HG03354 (cell line): ENCODE results near the gene APBB2.
"Not testable (repeated sequence)": the region's sequence is repeated elsewhere in the genome, so short reads cannot be mapped to it uniquely, and the experiment has no call there.

Experiments used
- ATAC-seq: cut with Tn5 transposase; IDR thresholded peaks from one replicate; pipeline ENCODE4 v1.9.1; 2021; ENCODE audit warnings: mild to moderate bottlenecking; ENCODE audit not compliant: unreplicated experiment, poor library complexity, severe bottlenecking

APBB2 gene

DNA sequence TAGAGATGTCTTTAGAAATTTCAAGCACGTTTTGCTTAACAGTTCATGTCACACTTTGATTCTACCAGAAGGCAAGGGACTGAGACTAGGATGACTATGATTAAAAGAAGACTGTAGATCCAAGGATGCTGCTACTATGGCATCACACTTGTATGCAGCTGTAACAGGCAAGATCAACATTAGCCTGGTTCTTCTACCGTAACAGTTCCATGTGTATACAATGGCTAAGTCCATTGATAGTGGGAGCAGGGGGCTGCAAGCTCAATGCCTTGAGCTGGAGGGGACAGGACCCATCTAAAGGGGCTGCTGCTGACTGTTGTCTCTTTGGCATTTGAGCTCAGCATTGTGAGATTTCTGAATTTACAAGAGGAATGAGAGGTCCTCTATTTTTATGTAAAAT, 212.0 kb downstream of the APBB2 start:
- ATAC-seq: no peak

GRCh38 chr4:41000356-41000755, 214.0 kb downstream of the APBB2 start:
- ATAC-seq: no peak

- no peak for ATAC-seq
Observed at GRCh38 chr4:40998675-40999358, 215.5 kb downstream of the APBB2 start.

GRCh38 chr4:40995850-40996249, 218.5 kb downstream of the APBB2 start:
- no peak for ATAC-seq

DNA sequence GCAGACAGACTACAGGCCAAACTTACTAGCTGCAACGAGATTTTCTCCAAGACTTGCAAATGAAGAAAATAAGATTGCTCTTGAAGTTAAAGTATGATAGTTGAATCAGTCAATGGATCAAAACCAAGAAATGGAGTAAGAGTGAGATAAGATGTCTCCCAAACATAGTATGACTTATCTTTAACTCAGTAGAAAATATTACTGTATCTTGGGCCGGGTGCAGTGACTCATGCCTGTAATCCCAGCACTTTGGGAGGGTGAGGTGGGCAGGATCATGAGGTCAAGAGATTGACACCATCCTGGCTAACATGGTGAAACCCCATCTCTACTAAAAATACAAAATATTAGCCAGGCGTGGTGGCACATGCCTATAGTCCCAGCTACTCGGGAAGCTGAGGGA, 220.0 kb downstream of the APBB2 start:
- ATAC-seq: not testable (repeated sequence)

DNA sequence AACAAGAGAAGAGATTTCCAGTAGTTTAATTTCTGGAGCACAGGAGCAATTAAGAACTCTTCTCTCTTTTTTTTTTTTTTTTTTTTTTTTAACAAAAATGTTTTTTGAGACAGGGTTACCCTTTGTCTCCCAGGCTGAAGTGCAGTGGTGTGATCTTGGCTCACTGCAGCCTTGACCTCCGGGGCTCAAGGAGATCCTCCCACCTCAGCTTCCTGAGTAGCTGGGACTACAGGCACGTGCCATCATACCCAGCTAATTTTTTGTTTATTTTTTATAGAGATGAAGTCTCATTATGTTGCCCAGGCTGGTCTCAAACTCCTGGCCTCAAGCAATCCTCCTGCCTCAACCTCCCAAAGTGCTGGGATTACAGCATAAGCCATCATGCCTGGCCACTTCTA, 221.0 kb downstream of the APBB2 start:
- ATAC-seq: not testable (repeated sequence)

DNA sequence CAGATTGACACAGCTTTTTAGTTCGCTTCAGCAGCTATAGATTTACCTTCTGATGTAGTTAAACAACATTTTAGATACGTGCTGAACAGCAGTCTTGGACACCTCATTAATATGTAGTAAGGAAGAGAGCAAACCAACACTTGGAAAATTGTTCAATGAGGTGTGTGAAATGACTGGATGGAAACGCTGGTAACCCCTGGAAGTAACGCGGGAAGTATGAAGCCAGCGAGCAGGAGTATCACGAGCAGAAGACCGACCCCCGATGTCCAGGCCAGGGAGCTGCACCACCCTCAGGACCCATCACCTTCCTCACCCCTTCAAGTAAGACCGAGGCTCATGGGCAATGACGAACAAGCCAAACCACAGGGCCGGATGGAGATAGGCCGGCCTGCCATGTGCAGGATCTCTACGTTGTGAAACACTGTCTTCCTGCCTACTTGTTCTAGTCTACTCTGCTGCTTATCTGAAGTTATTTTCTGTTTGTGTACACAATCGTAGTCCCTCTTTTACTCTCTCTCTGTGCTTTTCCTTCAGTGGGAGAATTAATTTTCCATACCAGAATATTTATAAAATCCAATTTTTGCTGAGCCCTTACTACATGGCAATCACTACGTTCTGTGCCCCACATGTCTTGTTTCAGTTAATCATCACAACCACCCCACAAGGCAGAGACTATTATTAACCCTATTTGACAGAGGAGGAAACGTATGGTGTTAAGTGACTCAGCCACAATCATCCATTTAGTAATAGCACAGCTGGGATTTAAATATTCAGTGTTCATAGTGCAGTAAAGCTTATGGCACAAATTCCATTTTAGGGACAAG, 221.7 kb downstream of the APBB2 start:
- peak; percentile 78 for ATAC-seq

GRCh38 chr4:40991908-40992307, 222.4 kb downstream of the APBB2 start:
- ATAC-seq: peak; percentile 62

- peak; percentile 19 for ATAC-seq
Observed at GRCh38 chr4:40990899-40991265, 223.5 kb downstream of the APBB2 start.

DNA sequence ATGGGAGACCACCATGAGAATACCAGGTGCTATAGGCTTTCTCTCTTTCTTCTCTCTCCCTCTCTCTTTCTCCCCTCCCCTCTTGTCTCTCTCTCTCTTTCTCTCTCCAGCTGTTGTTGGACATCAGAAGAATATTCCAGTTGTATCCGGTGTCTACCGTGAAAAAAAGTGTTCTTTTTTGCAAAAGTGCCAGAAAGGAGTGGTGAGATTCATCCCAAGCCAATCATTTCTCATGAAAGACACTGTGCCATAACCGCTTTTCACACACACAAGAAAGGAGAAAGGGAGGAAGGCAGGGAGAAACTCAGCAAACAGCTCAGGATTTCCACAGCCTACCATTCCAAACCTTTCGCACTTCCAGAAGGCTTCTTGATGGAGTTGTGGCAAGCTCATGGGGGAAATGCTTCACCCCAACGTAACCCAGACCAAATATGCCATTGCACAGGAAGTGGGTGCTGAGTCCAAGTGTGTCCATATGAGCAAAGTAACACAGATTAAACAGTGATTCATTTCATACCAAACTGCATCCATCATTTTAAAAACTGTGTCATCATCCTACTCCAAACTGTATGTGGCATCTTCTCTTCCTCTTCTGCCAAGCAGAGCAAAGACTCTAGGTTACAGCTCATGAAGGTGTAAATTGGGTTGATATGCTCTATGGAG, 224.0 kb downstream of the APBB2 start:
- ATAC-seq: peak; percentile 34

- ATAC-seq: no peak
Observed at GRCh38 chr4:40987151-40987550, 227.2 kb downstream of the APBB2 start.

DNA sequence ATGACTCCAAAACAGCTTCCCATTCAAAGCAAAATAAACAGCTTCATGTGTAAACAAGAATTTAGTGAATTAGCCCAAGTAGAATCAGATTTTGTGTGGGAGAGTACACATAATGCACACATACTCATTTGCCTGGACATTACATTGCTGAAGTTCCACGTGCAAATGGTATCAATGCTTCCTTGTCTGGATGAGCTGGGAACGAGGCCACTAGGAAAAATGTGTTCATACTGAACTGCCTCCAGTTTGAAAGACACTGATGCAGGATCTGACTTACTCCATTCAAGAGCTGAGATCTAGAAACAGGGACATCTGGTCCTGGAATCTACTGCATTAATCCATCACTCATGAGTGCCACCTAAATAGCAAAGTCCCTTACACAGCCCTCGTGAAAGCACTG, 228.0 kb downstream of the APBB2 start:
- no peak for ATAC-seq

GRCh38 chr4:40984051-40984450, 230.3 kb downstream of the APBB2 start:
- no peak for ATAC-seq

GRCh38 chr4:40980318-40980883, 233.9 kb downstream of the APBB2 start:
- peak; percentile 67 for ATAC-seq

DNA sequence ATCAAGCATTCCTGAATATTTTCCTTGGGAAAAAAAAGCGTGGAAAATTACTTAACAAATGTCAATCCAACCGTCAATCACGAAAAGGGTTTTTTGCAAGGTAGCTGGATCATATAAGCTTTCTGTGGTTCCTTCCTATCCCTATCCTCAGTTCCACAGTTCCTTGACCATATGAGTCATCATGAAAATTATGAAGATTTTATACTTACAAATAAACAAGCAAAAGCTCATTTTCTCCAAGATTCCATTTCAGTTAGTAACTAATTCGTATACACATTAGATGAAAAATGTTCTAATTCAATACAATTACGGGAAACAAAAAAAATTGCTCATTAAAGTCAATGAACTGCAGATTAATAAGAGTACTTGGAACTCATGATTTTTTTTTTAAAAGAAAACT, 235.8 kb downstream of the APBB2 start:
- no peak for ATAC-seq

DNA sequence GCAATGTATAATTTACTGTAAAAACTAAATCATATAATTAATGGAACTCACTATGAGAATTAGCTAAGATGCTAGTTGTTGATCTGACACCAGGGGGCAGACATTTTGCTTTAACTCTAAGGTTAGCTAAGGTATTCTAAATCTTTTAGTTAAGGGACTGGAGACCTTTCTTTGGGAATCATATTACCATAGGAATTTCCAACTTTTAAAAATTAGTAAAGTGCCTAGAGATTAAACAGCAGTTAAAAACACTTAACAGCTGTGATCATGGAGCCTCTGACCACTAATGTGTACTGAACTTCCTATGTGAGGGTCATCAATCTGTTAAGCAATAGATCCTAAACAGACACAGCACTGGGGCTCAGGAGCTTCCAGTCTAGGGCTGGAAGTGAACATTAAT, 238.0 kb downstream of the APBB2 start:
- no peak for ATAC-seq

DNA sequence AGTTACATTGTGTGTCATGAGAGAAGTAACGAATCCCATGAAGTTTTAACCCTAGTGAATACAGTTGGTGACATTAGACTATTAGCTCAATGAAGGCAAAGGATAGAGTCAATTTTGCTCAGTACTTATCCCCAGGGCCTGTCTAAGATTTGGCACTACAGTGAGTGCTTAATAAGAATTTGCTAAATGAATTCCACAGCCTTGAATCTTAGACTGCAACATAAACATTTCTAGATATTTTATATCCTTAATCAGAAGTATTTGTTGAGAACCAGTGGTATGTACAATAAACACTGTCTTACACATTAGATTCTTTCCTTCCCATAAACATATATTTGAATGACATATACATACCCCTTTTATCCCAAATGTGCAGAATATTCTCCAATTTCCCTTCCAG, 241.6 kb downstream of the APBB2 start:
- ATAC-seq: no peak

- no peak for ATAC-seq
Observed at GRCh38 chr4:40971338-40971737, 243.0 kb downstream of the APBB2 start.

DNA sequence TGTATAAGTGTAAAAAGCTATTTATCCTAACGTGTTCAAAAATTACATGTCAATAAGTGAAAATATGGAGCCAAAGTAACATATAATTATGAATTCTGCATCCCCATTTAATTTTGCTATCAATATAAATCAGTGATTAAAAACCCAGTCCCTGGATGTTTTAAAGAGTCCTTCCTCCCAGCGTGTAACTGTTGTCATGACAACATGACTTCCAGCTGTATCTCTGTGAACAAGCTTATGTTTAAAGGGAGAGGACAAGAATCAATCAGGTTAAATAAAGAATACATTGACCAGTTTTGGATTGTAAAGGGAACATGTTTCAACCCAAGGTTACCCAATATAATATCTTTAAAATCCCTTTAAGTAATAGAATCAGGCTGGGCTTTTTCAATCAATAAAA, 244.8 kb downstream of the APBB2 start:
- ATAC-seq: no peak

DNA sequence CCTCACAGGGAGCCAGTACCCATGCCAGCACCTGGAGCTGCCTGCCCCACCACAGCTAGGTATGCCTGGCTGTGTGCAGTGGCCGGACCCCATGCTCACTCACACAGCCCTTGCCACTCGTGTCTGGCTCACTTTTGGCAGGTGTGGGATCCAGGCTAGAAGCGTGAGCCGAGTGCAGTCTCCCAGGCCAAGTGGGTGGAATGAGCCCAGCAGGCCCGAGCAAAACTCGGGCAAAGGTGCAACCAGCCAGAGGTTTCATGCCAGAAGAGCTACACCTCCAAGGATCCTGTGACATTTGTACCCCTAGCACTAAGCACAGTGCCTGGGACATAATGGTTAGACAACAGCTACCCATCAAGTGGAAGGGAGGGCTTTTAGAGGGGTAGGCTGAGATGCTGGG, 246.8 kb downstream of the APBB2 start:
- ATAC-seq: no peak

DNA sequence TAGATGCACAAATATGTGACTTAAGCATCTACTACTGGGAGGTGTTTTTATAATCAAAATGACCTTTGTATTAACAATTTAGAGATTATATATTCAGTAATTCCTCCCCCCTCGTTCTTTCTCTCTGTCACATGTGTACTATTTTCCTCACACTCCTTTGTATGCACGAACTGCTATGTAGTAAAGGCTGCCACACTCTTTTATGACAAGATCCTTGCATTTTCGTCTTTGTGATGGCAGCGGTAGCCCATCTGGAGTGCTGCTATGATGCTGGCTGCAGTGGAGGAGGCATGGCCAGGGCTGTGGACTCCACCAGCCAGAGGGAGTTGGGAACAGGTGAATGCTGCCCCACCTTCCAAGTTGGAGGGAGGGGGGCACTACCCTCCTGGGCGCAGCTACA, 248.3 kb downstream of the APBB2 start:
- no peak for ATAC-seq
